OCI-LY3 (cell line): ENCODE measurements around the gene MYH16.

Experiments used
- CTCF ChIP-seq: fragments of 200-600, 300-600 bp; sonication (generic); IDR thresholded peaks from 2 replicates; pipeline ENCODE4 v1.5.1; 2014; ENCODE audit warnings: antibody characterized with exemption, low read length, low read depth
- EZH2phosphoT487 ChIP-seq: fragments of 200-600 bp; shearing (Covaris generic); IDR thresholded peaks from 2 replicates; pipeline ENCODE4 v1.6.1; 2018; ENCODE audit warnings: antibody characterized with exemption, mixed run types, low read depth

GRCh38 chr7:99313204-99313573 lies 40.5 kb downstream of the MYH16 start:
- TF ChIP-seq CTCF (no peak), EZH2phosphoT487 (no peak)
